Fibroblast of skin of left biceps (primary cell): ENCODE results near the gene ANO10.
"Not testable (repeated sequence)": the region's sequence is repeated elsewhere in the genome, so short reads cannot be mapped to it uniquely, and the experiment has no call there.

Source experiments
- DNase-seq, 2 experiments: peaks; one replicate each; pipeline ENCODE4 v3.0.0-alpha.2; 2013; ENCODE audit warnings: low read depth in 2 of 2

The ANO10 gene

DNA sequence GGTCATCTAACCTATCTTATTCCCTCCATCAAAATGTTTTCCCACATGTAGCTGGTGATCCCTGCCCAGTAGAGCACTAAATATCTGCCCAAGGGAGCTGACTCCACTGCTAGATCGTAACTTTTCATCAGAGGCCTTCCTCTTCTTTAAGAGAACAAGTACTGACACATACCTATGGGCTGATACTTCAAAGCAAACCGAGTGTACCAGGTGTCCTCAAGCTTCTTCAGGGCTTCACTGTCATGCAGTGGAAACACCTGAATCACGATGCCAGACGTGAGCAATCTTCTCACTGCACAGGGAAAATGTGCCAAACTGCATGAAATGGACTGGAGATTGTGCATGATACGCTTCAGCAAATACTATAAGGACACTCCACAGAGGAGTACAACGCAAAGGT lies 41.6 kb downstream of the ANO10 start:
- DNase-seq = no peak

DNA sequence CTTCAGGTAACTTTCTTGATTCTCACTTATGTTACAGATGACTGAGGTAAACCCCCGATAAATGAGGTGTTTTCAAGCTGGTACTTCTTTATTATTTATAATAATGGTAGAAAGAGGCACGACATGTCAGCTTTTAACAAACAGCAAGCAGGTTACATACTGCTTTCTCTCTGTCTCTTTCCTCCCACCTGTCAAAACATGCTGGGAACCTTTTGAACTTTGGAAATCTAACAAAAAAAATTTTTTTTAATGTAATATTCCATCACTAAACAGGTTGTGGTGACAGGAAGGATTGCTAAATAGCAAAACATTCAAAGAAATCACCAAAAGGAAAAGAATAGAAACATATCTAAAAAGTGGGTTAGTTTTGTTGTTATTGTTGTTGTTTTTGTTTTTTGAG lies 48.2 kb downstream of the ANO10 start:
- no peak for DNase-seq

DNA sequence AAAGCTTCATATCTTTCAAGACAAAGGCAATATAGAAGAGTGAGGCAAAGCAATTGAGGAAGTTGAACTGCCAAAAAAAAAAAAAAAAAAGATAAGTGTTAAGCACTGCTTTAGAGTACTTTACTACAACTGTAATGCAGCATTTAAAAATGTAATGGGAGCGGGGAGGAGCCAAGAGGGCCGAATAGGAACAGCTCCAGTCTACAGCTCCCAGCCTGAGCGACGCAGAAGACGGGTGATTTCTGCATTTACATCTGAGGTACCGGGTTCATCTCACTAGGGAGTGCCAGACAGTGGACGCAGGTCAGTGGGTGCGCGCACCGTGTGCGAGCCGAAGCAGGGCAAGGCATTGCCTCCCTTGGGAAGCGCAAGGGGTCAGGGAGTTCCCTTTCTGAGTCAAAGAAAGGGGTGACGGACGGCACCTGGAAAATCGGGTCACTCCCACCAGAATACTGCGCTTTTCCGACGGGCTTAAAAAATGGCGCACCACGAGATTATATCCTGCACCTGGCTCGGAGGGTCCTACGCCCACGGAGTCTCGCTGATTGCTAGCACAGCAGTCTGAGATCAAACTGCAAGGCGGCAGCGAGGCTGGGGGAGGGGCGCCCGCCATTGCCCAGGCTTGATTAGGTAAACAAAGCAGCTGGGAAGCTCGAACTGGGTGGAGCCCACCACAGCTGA lies 56.0 kb downstream of the ANO10 start:
- DNase-seq = not testable (repeated sequence)

DNA sequence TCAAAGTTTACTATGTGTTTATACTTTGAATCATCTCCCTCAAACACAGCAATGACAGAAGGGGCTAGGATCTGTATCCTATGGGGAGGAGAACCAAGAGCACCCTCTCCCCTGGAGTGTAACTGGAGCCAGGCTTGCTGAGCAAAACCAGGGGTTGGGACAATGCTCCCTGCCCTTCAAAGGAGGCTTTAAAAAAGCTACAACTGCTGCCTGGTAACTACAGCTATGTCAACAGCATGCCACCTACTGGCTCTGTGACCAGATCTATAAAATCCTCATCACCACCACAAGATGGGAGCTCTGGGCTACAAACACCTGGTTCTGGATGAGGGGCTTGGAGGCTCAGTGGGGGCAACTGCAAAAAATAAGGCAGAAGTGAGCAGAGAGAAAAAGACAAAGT lies 61.9 kb downstream of the ANO10 start:
- no peak for DNase-seq

DNA sequence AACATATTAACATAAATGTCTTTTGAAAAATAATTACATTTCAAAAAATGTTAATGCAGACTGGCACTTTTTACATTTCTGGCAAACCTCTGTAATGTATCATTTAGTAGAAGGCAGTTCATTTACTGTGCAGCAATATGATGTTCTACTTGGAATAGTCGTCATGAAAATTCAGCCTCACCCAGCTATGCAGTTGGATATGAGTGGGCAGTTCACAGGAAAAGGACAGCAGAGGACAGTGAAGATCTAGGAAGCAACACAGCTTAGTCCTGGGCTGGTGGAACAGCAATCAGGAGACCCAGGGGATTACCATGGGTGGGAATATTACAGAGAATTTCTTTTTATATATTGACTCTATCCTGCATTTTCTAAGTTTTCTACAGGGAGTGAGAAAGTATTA lies 63.6 kb downstream of the ANO10 start:
- no peak for DNase-seq

DNA sequence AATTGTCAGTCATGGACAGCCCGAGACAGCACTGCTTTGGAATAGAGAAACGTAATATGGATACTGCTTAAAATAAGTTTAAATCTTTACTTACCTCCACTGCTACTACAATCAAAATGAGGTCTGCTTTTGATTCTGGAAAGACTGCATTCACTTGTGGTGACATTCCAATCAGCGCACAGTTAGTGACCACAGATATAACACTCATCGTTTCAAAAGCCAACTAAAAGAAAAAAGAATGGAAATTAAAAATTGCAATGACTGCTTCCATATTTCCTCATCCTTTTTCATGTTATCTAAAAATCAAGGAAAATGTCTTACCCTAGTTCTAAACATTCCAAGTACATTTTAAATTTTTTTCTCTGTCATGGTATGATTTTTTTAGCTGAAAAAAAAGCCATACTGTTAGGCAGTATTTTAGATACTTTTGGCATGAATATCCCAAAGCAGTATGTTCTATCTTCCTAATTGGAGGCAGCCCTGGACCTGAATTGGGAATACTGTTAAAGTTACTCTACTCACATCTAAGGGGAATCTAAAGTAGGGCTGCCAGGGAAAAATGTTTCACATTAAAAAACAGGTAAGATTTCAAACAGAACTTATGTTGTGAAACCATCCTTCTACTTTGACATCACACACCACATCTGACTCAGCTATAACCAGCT lies 72.1 kb downstream of the ANO10 start:
- DNase-seq = no peak

DNA sequence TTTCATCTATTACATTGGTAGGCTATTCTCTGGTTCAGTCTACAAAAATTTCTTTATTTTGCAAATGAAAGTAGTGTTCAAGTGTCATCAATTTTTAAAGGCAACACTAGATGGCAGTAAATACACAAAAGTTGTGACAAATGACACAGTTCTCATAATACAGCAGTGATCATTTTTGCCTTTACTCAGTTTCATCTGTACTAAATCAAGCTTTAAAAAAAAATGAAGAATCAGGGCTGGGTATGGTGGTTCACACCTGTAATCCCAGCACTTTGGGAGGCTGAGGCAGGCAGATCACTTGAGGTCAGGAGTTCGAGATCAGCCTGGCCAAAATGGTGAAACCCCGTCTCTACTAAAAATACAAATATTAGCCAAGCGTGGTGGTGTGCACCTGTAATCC lies 77.5 kb downstream of the ANO10 start:
- DNase-seq = not testable (repeated sequence)

DNA sequence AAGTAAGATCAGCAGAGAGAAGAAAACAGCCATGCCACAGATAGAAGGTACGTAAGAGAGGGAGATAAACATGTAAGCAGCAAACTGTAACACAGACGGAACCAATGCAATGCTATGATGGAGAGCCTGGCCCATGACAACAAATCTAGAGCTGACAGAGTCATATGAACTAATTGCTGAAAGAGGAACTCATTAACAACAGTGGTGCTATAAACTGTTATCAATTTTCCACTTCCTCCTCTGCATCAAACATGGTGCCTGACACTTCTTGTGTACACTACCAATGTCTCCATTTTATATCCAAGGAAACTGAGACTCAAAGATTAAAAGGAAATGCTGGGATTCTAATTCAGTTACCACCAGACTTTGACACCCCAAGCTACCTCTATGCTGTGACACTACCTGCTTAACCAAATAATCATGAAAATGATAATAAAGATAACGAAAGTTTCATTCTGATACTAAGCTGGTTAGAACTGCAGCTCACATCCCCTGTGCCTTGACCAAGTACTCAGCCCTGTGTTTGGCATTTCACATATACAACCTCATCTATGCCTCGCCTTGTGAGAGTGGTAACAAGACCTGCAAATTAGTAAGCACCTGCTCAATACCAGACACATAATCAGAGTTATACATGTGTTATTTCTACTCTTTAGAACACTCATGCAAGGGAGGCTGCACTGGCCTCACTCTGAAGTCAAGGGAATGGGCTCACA lies 79.3 kb downstream of the ANO10 start:
- DNase-seq = no peak

DNA sequence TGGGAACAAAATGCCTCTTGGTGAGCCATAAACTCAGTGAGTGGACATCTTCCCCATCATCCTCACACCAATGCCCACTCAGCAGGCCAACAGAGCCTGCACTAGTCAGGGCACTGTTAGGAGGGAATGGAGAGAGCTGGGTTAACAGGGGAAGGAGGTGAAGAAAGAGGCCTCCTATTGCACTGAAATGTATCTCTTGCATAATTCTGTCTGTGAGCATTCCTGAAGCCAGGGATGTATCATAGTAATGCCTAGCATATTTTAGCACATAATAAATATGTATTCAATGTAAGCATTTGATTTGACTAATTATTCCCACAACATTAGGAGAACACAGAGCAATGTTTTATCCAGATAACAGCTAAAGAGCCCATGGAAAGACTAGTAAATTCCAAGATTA lies 81.2 kb downstream of the ANO10 start:
- peak; percentile 45 to 49 for DNase-seq

DNA sequence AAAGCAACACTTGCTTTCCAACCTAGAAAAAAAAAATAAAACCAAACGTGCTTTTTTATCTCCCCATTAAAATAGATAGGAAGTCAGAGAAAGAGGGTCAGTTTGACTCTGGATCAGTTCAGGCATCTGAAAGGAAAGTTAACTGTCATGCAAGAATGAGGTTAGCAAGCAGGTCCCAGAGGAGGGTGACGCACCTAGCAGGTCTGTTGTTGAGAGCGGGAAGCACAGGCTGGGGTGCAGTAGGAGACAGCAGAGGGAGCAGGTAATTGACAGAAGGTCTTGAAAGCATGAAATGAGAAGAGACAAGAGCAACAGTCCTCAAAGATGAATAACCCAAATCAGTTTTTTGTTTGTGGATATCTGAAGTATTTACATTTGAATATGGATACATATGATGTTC lies 82.5 kb downstream of the ANO10 start:
- no peak for DNase-seq

DNA sequence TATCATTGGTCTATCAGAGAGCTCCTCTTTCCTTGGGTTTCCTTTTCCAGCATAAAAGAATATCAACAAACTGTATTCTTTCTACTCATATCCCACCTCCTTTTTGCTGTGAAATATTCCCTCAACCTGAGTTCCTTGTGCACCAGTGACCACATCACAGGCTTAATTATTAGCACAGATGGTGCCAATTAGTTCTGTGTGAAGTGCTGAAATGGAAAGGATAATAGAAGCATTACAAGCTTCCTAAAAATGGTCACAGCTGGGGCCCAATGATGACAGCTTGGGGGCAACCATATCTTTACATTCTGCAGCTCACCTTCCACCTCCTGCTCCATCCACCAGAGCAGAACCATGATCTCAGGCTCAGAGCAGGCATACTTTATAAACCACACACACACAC lies 84.6 kb downstream of the ANO10 start:
- no peak for DNase-seq

DNA sequence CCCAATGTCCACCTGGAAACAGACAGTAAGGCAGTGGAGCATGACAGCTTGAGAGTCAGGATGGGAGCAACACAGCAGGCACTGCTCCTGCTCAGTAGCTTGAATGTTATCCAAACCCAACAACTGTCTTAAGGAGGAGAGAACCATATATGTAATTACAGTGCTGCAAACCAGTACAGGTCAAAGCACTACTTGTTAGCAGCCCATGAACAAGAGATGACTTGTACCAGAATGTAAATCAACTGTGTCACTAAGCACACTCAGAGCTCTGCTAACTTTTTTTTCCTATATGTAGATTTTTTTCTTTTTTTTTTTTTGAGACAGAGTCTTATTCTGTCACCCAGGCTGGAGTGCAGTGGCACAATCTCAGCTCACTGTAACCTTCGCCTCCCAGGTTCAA lies 87.1 kb downstream of the ANO10 start:
- DNase-seq = no peak

DNA sequence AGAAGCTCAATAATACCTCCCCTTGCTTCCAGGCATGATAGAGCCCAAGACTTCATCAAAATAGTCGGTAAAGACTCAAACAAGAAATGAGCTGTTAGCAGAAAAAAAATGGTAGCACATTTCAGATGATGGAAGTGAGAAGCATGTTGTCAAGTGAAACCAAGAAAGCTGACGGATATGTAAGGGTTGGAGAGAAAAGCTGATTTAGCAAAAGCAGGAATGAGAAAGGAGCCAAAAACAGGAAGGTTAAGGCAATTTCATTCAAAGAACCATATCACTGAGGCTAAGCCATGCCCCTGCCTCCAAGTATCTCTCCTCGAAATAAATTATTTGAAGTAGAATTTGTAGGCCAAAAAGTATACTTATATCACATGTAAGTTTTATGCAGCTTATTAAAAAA lies 88.8 kb downstream of the ANO10 start:
- no peak for DNase-seq

DNA sequence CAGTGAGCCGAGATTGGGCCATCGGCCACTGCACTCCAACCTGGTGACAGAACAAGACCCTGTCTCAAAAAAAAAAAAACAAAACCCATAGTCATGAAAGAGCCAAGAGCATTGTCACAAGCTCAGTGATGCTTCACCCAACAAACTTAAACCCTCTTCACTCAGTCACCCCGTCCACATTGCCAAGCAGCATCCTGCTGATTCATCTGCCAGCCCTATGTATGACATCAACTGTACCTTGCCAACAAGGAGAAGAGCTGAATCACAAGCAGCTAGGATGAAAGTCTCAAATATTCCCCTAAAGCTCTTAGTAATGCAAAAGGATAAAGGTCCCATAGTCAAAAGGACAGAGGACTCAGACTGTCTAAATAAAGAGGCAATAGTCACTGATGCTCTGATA lies 90.0 kb downstream of the ANO10 start:
- DNase-seq = no peak

DNA sequence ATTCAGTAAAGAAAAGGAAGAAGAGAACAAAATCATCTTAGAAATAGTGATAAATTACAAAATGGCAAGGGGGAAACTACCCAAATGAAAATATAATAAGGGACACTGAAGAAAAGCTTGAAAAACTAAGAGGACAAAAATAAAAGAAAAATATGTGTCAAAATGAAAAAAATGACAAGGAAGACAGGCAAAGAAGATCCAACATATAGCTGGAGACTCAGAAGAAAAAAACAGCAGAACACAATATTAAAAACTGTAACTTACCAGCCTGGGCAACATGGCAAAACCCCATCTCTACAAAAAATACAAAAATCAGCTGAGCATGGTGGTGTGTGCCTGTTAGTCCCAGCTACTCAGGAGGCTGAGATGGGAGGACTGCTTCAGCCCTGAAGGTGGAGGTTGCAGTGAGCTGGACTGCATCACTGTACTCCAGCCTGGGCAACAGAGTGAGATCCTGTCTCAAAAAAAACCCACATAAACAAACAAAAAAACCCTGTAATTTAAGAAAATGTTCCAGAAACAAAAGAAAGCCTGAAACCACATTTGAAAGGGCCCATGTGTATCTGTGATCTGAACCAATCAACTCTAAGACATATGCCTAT lies 93.2 kb downstream of the ANO10 start:
- DNase-seq = no peak

DNA sequence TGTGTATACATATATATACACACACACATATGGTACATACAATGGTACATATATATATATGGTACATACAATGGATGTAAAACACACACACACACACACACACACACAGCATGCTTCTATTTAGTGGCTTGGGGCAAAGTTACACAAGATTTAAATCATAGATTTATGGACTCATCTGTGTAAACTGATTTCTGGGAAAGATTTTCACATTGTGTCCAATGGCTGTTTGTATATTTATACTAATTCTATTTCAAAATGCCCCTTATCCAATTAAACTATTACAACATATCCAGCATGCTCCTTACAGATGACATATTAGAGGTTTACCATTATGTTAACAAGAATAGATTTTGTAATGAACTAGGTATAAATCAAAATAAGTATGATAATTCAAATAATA lies 94.9 kb downstream of the ANO10 start:
- DNase-seq = no peak

DNA sequence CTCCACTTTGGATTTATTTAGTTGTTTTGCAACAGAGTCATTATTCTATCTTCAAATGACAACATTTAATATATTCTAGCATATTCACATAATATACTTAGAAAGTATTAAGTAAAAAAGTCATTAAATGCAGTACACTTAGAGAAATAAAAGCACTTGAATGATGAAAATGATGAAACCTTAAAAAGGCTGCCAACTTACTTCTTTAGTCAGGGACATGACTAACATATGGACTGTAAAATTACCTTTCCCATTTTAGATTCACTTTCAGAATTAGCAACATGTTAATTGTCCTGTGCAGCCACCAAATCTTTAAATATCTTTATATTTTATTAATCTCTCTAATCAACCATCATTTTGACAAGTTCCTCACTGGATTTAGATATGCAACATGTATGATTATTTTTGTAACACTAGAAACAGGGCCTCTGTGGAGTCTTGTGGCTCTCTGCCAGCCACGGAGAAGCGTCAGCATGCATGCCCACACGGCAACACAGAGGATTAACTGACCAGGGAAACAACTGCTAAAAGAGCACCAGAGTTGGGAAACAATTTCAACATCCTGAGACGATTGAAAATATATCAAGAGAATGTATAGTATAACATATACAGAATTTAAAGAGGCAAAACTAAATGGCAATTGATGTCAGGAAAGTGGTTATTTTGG lies 95.7 kb downstream of the ANO10 start:
- DNase-seq = no peak

DNA sequence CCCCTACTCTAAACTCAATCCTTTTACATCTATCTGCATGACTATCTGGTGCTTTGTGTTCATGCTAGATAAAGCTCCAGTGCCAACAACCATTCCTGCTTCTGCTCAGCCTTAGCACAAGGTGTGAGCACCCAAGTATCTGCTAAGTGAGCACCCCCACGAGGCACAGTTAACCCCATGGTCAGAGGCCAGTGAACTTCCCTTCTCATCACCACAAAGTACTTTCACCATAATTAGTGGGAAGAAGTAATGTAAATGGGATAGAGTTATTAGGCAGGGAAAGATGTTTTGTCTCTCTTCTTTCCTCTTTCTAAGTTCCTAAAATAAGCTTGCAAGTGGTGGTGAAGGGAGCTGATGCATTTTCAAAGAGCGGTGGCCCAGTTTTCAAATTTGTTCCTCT lies 96.4 kb downstream of the ANO10 start:
- no peak for DNase-seq

DNA sequence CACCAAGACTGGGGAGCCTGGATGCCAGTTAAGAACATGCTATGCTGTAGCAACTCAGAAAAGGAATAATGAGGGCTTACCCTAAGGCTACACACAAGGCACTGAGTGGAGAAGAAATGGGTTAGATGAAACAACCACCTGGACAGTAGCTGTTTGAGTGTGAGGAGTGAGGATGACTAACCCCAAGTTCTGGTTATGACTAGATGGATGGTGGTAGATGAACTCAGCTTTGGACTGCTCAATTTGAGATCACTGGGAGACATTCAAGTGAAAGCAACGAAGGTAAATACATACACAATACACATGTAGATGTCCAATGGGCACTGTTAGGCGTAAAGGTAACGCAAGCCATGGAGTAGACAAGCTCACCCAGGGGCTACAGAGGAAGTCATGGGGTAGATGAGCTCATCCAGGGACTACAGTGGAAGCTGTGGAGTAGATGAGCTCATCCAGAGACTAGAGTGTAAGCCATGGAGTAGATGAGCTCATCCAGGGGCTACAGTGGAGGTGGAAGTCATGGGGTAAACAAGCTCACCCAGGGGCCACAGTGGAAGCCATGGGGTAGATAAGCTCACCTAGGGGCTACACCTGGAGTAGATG lies 98.3 kb downstream of the ANO10 start:
- no peak for DNase-seq

DNA sequence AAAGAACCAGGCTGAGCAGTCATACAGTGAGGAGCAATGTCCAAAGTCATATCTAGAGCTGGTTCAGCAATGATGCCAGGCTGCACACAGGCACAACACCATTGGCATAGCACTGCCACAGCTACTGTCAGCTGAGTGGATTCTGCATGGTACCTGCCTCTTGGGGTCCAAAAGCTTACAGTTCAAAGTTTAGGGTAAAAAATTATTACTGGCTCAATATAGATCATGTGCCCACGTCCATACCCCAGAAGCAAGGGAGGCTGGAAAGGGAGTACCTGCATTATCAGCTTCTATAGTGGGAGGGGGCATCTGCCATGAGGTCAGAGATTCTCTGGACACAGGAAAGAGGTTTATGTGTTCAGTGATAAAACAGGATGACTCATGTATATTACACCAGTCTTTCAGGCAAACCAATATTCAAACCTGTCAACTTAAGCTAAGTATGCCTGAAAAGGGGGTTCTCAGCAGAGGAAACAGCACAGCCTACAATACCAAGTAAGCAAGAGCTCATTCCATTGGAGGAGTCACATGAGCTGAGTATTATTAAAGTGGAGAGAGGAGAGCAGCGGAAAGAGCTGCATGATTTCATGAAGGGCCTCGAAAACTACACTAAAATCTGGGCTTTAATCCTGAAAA lies 99.0 kb downstream of the ANO10 start:
- no peak for DNase-seq

DNA sequence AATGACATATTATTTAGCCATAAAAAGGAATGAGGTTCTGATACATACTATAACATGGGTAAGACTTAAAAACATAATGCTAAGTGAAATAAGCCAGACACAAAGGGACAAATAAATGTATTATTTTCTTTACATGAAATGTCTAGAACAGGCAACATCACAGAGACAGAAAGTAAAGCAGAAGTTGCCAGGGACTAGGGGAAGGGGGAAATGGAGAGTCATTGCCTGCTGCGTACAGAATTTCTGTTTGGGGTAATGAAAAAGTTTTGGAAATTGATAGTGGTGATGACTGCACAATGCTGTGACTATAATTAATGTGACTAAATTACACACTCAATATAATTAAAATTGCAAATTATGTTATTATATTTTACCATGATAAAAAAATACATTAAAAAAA lies 99.9 kb downstream of the ANO10 start:
- no peak for DNase-seq
